Measurements from ENCODE around the gene SND1.
"Not testable (repeated sequence)": the region's sequence is repeated elsewhere in the genome, so short reads cannot be mapped to it uniquely, and the experiment has no call there.

SND1 gene

DNA sequence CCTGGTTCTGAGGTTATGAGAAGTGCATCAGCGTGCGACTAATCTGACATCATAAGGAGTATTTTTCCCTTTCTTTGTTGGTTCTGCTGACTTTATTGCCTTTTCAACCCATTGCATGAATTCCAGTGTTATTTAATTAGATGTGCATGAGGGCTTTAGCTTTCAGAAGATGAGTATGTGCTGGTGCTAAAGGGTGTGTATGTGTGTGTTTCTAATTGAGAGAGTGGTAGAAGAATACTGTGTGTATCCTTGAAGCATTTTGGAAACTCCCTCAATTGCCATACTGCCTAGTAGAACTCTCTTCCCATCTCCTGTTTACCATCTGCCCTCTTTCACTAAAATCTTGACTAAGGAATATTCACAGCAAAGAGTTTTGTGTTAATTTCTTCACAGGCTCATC, 158.1 kb downstream of the SND1 start:
- no peak for DNase-seq

DNA sequence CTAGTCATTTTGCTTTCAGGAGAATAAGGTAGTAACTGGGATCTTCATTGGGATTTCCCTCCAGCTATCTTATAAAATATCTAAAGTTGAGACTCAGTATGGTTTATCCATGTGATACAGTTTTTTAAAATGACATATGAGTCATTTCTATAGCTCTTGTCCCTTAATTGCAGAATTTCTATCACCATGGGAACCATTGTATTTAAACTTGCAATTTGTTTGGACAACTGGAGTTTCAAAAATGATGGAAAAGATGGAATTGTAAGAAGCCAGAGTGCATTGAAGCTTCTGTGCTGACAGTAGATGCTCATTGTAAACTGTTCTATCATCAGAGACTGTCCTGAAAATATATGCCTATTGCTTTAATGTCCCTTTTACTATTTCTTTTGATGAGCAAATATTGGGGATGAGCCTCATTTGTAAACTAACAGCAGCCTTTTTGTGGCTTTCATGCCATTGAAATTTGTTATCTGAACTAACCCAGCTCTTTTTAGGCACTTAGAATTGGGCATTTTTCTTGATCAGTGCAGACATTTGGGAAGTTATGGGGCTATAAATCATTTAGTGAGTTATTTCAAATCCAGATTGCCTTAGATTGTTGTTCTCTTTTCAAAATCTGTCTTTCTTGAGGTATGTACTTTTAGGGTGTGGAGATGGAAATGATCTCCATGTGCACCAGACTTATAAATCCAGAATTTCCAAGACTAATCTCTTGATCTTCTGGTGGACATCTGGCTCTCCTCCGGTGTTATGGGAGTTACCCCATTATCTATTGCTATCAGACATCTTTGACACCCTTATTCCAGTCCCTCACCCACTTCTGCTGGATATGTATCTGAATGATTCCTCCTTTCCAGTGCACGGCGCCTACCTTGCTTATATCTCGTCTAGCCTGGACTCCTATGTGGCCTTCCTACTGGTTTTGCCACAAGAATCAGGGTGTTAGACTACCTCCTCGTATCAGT, 159.0 kb downstream of the SND1 start:
- DNase-seq = no peak

DNA sequence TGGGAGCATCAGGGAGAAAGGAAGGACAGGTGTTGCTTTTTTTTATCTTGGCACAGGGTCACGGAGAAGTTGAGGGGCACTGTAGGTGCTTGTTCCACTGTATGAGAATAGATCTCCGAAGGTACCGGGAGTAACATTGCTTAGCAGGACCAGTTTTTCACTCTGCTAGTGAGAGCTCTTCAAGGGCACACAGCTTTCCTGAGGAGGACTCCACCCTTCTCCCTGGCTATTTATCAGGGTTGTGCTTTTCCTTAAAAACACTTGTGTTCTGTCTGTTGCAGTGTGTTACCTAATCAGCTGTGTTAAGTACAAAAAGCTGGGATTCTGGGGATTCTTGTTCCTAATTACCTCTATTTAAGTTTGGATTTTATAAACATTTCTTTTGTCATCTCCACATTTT, 160.5 kb downstream of the SND1 start:
- no peak for DNase-seq

DNA sequence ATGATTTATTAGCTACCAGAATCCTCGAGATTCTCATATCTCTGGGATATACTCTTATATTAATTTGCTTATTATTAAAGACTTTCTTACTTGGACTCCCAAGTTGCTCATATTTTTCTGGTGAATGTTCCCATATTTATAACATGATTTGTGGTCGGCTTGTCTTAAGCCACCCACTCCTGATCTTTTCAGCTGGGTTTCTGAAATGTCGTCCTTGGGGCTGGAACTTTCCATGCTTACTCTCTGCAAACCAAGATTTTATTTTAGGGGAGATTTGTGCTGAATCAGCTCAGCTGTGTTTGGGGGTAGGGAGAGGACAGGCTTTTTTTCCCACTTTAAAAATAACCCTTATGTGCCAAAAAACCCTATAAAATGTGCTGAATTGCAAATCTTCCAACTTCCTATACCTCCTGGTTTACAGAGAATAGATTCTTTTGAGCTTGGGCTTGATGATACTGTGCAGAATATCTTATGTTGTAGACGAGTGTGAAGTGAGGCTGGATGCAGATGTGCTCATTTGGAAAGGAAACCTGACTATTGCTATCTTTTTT, 162.1 kb downstream of the SND1 start:
- no peak for DNase-seq

DNA sequence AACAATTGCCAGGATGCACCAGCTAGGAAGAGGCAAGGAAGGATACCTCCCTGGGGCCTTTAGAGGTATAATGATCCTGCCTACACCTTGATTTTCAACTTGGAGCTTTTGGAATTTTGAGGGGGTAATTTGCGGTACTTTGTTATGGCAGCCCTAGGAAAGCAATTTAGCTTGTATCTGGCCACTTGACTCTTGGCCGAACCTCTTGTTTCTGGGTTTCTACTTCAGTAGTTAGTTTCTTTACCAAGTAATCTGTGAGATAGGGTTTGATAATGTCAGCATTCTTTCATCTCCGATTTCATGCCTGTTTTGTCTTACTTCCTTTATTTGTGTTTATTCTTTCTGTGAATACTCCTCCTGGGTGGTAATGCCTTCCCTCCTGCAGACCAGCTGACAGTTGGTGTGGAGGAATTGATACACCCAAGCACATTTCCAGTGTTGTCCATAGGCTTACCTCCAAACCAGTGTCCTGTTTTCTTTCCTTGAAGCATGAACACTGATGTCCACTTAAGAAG, 163.7 kb downstream of the SND1 start:
- no peak for DNase-seq

DNA sequence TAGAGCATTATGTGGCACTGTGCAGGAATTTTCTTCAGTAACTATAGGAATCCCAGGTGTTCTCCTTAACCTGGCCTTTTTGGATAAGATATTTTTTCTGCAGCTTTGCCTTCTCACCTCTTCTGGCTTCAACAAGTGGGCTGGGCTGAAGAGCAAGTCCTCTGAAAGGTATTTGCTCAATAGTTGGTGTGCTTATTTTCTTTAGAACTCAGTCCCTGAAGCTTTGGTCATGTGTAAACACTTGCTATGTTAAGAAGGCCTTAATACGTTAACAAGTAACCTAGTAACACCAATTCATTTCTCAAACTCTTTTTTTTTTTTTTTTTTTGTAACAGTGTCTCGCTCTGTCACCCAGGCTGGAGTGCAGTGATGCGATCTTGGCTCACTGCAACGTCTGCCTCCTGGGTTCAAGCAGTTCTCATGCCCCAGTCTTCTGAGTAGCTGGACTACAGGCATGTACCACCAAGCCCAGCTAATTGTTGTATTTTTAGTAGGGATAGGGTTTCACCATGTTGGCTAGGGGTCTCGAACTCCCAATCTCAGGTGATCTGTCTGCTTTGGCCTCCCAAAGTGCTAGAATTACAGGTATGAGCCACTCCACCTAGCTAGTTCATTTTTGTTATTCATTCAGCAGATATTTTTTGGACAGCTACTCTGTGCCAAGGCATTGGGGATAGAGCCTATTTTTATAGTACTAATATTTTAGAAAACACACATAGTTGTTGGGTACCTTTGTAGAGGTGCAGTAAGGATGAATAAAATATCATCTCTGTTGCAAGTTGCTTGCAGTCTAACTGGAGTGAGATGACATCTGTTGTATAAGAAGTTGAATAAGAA, 164.6 kb downstream of the SND1 start:
- DNase-seq = no peak

DNA sequence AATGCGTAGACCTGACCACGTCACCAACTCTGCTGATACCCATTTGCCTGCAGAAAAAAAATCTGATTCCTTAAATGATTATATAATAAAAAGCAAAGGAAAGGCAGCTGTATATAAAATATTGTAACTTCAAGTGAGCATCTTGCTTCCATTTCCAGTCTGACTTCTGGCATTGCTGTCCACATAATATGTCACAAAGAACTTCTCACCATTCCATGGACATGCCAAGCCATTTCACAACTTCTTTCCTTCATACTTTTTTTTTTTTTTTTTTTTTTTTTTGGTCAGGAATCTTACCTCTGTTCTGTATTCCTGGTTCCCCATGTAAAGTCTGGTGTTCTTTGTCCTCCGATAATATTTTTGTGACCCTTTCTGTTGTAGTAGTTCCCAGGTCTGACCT, 165.5 kb downstream of the SND1 start:
- DNase-seq = no peak

DNA sequence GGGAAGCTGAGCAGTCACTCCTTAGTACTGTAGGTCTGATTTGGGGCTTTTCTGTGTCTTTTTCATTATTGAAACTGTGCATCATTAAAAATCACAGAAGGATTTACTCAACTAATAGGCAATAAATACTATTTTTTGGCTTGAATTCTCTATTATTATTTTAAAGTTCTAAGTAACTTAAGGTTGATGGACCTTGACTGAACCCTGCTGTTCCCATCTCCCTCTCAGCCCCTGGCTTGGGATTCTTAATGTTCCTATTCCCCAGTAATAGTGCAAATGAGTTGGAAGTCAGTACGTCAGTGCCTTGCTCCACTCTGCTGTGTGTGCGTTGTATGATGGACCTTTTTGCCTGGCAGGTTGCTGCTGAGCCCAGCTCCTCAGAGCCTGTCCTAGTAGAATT, 166.3 kb downstream of the SND1 start:
- DNase-seq = no peak

DNA sequence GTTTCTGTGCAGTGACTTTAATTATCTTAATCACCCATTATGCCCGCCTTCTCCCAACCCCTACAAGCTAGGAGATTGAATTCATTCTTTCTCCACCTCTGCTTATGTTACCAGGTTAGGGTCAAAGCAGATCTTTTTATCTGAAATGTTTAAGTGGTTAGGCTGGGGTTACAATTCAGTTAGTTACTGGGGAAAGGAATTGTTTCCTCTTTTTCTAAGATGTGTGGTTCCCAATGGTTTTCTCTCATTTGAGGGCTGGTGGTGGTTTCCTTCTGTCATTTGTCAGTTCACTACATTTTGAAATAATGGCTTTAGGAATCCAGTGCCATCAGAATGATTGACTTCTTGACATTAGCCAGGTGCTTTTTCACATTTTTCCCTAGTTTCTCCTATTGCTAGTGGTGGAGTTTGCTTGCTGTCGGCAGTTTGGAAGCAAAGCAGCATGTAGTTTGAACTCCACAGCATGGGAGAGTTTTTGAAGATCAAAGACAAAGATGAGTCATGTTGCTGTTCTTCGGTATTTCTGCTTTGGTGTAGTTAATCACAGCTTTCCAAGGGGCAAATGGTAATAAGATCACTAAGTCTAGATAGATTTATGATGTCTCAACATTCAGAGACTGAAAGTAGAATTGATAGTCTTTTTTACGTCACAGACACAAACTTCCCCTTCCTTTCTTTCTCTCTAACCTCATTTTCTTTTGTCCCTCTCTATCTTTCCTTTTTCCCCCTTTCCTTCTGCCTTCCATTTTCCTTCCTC, 168.2 kb downstream of the SND1 start:
- DNase-seq = no peak

DNA sequence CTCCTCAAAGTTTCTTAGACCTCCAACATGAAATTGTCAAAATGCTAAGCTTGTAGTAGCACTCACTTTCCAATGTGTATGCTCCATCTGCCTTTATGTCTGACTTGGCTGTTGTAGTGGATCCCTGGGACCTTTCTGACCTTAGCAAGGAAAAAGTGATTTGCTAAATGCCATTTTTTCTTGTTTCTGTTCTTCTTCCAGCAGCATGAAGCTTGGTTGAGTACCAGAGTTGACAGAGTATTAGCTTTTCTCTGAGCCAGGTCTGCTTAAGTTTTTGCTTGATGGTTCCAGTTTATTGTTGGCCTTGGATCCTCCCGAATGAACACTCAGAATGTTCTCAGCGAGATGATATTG, 168.7 kb downstream of the SND1 start:
- DNase-seq = no peak

DNA sequence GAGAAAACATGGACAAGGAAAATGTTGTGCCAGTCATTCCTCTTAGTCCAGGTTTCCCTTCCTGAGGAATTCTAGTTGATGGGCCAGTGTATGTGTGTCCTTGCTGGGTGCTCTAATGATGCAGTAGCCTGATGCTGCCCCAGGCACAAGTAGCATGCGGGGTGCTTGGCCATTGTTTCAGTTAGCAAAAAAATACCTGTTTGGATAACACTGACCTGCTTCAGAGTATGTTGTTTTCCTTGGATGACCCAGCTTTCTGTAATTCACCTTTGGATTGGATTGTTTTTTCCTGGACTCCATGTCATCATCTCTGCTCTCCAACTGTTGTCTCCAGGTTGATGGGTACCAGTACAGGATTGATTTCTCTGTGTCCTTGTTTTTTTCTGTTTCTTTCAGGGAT, 169.2 kb downstream of the SND1 start:
- DNase-seq = no peak

DNA sequence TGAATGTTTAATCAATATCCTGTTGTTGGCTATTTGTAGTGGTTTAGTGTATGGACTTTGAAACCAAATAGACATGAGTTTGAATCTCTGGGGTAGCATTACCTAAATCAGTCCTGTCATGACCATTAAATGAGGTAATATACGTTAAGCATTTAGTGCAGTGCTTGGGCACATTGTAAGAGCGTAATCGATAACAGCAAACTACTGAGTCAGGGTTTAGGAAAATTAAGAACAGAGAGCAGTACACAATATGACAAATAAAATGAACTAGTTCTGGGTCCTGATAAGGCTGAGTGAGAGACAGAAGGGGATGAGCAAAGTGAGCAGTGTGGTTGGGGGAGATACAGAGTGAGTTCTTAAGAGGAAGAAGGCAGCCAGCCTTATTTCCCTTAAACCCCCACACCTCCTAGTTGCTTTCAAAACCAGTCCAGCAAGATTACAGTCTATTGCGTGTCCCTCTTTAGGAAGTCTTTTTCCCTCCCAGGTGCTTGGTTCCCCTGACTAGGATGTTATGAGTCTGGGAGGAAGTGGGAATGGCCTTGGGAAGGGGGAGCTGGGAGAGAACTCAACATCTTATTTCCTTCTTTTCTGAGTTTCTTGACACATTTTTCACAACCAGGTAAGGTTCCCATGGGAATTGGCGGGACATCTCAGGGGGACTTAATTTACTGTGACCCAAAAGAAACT, 171.0 kb downstream of the SND1 start:
- no peak for DNase-seq

DNA sequence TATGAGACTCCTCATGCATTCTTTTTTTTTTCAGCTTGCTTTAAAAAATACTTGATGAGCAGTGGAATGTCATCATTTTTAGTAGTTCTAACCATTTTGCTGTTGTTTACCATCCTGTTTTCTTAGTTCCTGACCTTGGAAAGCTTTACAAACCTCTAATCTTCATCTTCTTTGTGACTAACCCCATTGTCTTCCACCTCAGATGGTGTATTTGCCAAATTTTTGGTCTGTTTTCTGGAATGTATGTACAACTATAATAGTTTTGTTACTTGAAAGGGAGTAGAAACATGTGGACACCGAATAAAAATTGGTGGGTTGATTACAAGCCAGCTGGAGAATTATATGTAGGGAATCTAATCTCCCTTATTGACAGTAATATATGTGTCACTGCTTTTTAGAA, 172.7 kb downstream of the SND1 start:
- DNase-seq = no peak

DNA sequence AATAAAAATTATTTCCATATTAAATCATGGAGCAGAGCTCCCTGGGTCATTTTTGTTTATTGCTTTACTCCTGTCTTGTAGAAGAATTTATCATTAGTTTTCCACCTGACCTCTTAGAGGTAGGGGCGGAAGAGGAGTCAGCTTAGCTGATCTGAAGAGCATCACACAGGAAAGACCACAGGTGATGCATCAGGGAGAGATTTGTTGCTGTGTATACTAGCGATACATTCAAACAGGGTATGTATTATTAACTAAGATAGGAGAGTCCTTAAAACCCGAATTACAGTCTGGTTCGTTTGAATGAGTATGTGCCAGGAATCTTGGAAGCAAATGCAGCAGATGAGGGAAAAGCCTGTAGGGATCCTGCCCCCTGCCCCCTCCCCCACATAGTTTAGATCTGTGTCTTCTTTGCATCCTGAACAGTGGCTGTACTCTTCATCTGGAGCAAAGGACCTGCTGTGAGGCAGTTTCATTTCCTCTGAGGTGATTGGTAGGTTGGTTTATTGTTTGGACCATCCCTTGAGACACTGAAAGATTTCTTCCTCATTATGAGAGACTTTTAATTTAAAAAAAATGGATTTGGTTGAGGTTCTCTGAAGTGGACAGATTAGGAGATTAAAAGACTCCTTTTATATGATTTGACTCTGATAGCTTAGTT, 177.0 kb downstream of the SND1 start:
- no peak for DNase-seq

DNA sequence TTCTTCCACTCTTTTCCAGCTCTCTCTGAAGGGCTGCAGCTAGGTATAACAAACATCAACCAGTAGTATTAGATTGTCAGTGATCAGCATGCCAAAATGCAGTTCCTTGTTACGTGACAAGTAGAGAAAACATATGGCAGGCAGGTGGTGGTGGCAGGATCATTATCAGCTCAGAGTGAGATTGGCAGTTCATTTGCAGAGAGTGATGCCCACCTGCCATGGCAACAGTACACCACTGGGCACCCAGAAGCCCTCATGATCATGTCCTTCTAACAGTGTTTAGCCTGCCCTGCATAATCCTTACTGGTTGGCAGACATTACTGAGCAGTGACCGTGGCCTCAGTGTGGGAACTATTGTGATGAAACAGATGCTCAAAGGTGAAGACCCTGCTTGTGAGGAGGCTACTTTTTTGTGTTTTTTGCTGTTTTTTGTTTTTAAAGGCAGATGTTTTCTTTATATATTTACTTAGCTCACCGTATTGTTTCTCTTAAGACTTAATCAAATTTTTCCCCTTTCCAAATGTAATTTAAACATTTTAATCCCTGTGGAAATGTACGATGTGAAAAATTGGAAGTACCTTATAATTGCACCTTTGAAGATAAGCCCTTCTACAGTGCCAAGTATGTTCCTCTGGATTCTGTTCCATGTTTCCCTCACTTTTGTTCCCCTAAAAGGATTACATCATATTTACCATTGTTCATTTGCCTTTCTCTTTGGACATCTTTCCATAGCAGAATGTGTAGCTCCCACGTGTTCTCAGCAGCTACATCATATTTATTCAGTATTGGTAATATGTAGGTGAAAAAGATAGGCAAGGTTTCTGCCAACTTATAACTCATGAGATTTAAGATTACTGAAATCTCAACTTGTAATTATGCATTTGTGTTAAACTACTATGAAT, 179.6 kb downstream of the SND1 start:
- DNase-seq = no peak

DNA sequence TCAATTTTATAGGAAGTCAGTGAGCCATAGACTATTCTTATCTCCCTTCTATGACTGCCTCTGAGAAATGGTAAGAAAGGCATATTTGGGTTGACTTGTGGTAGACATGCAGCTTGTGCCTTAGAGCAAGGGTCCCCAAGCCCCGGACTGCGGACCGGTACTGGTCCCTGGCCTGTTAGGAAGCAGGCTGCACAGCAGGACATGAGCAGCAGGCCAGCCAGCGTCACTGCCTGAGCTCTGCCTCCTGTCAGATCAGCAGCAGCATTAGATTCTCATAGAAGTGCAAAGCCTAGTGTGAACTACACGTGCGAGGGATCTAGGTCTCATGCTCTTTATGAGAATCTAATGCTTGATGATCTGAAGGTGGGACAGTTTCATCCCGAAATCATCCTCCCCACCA, 180.6 kb downstream of the SND1 start:
- DNase-seq = no peak

DNA sequence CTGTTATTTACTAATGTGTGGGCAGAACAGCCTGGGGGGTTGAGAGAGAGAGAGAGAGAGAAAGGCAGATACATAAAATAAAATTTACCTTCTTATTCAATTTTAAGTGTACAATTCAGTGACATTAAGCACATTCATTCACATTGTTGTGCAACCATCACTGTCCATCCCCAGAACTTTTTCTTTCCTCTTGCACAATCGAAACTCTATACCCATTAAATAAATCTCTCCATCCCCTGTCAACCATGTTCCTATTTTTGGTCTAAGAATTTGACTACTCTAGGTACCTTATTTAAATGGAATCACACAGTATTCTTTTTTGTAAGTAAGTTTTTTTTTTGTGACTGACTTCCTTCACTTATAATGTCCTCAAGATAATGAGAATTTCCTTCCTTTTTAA, 181.6 kb downstream of the SND1 start:
- no peak for DNase-seq

DNA sequence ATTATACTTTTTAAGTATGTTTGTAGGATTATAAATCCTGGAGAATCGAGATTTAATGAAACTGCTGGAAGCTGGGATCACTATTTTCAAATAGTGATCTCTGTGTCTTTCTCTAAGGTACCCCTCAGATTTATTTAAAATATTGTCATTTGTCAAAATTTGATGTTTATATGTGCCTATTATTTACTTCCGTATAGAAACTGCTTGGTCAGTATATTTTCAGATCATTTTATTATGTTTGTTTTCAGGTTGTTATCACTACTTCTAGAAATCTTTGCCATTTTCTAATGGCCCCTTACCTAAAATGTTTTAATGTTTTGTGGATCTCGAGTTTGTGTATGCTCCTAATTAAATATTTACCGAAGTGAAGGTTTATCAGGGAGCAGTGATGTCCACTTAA, 183.7 kb downstream of the SND1 start:
- DNase-seq = no peak

DNA sequence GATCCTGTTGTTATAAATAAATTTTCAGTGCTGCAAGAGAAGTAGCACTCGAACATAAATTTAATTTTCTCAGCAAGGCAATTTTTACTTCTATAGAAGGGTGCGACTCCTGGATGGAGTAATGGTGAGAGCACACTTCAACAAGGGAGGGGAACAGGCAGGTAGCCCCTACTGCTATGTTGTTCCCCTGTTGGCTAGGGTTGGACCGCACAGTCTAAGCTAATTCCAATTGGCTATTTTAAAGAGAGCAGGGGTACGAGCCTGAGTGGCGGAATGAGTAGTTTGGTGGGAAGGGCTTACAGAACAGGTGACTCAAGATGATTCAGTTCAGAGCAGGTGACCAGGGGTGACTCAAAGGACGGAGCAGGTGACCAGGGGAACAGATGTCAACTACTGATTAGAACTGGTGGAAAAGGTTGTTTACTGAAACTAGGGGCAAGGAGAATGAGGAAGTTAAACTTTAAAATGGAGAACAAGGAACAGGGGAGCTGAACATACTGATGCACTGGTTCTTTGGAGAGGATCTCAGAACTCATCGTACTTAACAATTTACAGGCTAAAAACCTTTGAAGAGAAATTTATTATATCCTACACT, 185.9 kb downstream of the SND1 start:
- not testable (repeated sequence) for DNase-seq

DNA sequence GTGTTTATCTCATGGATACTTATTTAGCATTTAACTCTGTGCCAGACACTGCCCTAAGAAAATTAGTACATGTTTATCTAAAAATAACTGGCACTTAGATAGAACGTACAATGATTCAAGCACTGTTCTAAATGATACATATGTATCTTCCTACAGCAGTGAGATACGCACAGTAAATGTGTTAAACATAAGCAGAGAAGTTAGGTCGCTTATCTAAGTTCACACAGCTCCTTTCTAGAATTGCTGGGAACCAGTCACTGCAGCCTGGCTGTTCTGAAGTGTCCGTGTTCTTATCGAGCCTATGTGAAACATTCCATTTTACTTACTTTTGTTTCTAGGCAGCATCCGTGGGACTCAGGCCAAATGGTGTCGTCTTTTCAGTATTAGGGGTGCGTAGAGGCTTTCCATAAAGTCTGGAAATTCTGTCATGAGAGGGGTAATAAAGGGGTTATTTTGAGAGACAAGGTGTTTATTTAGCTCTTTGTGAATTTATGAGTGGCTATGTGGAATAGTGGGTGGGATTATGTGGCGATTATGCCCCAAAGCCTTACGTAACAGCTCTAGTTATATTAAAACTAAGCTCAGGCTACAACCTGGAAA, 186.9 kb downstream of the SND1 start:
- DNase-seq = no peak

All from CD4-positive, alpha-beta T cell treated with Interleukin-17A for 4 hours (primary cell).